BE2C (cell line): Measurements from ENCODE around the gene PANX2.

Source experiments
- DNase-seq: peaks from one replicate; pipeline ENCODE4 v3.0.0-alpha.2; 2020
- H3K27me3 ChIP-seq: fragments of 250-450 bp; sonication (Bioruptor Pico); 2 replicates; pipeline ENCODE4 v1.5.1; 2020; ENCODE audit warnings: mild to moderate bottlenecking
- H3K36me3 ChIP-seq: fragments of 250-450 bp; sonication (Bioruptor Pico); 2 replicates; pipeline ENCODE4 v1.5.1; 2020; ENCODE audit warnings: mild to moderate bottlenecking
- H3K4me1 ChIP-seq: fragments of 250-450 bp; sonication (Bioruptor Pico); 2 replicates; pipeline ENCODE4 v1.5.1; 2020
- H3K4me3 ChIP-seq: 2 replicates; pipeline ENCODE4 v1.5.1; 2011; ENCODE audit warnings: low read depth, low read length
- H3K9me3 ChIP-seq: fragments of 250-450 bp; sonication (Bioruptor Pico); 2 replicates; pipeline ENCODE4 v1.5.1; 2020
- CTCF ChIP-seq: IDR thresholded peaks from 2 replicates; pipeline ENCODE4 v1.5.1; 2012; ENCODE audit warnings: mild to moderate bottlenecking, low read depth, low read length

Gene PANX2

GRCh38 chr22:50177537-50178470, 7.3 kb downstream of the PANX2 start:
- Histone ChIP-seq H3K4me1 (no peaks in the 10 kb centered on the region), H3K27me3 (no peaks in the 10 kb centered on the region), H3K36me3 (no peaks in the 10 kb centered on the region), H3K4me3 (no peak overlapping the region), H3K9me3 (no peaks in the 10 kb centered on the region; the same call in 1 of the 2 replicates)
- TF ChIP-seq CTCF: no peak
- no peak for DNase-seq

GRCh38 chr22:50178471-50178864, 7.9 kb downstream of the PANX2 start:
- Histone ChIP-seq H3K36me3 (no peaks in the 10 kb centered on the region), H3K27me3 (no peaks in the 10 kb centered on the region), H3K9me3 (no peaks in the 10 kb centered on the region; the same call in 1 of the 2 replicates), H3K4me1 (no peaks in the 10 kb centered on the region), H3K4me3 (no peak overlapping the region)
- TF ChIP-seq CTCF: no peak
- DNase-seq: no peak

DNA sequence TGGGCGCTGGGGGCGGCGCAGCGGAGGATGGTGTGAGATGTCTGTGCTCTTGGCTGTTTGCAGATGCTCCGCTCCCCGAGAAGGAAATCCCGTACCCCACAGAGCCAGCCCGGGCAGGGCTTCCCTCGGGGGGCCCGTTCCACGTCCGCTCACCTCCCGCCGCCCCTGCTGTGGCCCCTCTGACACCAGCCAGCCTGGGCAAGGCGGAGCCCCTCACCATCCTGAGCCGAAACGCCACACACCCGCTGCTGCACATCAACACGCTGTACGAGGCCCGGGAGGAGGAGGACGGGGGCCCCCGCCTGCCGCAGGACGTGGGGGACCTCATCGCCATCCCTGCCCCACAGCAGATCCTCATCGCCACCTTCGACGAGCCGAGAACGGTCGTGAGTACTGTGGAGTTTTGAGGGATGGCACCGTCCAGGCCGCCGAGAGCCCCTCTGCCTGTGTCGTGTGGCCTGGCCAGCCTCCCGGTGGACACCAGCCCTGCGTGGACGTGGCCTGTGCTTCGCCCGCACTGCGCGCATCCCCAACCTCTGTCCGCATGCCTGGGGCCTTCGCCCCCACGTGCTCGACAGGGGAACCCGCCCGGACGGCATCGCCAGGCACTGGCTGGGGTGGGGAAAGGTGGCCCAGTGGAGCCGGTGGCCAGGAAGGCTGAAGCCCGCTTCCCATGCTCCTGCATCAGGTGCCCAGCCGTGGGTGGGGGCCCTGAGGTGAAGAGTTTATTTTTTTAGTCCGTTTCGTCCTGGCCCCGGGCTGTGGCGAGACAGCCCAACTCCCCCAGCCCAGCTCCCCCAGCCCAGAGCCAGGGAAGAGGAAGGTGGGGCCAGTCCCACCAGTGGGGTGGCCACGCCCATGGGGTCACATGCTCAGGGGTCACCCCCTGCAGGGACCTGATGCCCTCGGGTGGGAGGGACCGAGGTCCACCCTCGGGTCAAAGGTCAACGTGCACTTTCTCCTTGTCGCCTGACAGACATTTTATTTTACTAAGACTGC, 8.6 kb downstream of the PANX2 start:
- Histone ChIP-seq H3K36me3 (no peaks in the 10 kb centered on the region), H3K9me3 (no peaks in the 10 kb centered on the region), H3K4me1 (no peaks in the 10 kb centered on the region), H3K4me3 (no peak overlapping the region), H3K27me3 (no peaks in the 10 kb centered on the region)
- TF ChIP-seq CTCF: no peak
- no peak for DNase-seq

GRCh38 chr22:50179937-50180726, 9.6 kb downstream of the PANX2 start:
- no peak for TF ChIP-seq CTCF
- Histone ChIP-seq H3K27me3 (no peaks in the 10 kb centered on the region), H3K36me3 (no peaks in the 10 kb centered on the region), H3K4me3 (no peak overlapping the region), H3K9me3 (no peaks in the 10 kb centered on the region), H3K4me1 (no peaks in the 10 kb centered on the region)
- DNase-seq: no peak

- Histone ChIP-seq H3K27me3 (no peaks in the 10 kb centered on the region), H3K4me1 (no peaks in the 10 kb centered on the region), H3K9me3 (no peaks in the 10 kb centered on the region), H3K36me3 (no peaks in the 10 kb centered on the region), H3K4me3 (no peak overlapping the region)
- TF ChIP-seq CTCF: no peak
- no peak for DNase-seq
Observed at GRCh38 chr22:50180727-50181521, 10.4 kb downstream of the PANX2 start.
